ENCODE measurements around the gene HNRNPL.
A peak's percentile ranks its signal among the peaks of the same experiment; 100 is the strongest.
"Not testable (repeated sequence)": the region's sequence is repeated elsewhere in the genome, so short reads cannot be mapped to it uniquely, and the experiment has no call there.

The HNRNPL gene

GRCh38 chr19:38849860-38850435 lies at the start of gene HNRNPL:
HNRNPL (minus strand) TSS chr19:38849986; CDS start chr19:38849966, 20 bp downstream.
- DNase-seq (ENCODE audit: low read depth), result peak; percentile 100

GRCh38 chr19:38898788-38899446 lies 49.1 kb upstream of the HNRNPL start:
- peak; percentile 9 for DNase-seq (ENCODE audit: low read depth)

- DNase-seq (ENCODE audit: low read depth), result no peak
These were observed 45.2 kb upstream of the HNRNPL start for GRCh38 chr19:38894968-38895367.

- DNase-seq (ENCODE audit: low read depth), result no peak
These were observed 43.6 kb upstream of the HNRNPL start for GRCh38 chr19:38893341-38893771.

- DNase-seq (ENCODE audit: low read depth), result no peak
These were observed 43.1 kb upstream of the HNRNPL start for GRCh38 chr19:38892841-38893240.

GRCh38 chr19:38891771-38892170 lies 42.0 kb upstream of the HNRNPL start:
- no peak for DNase-seq (ENCODE audit: low read depth)

- DNase-seq (ENCODE audit: low read depth), result no peak
These were observed 40.9 kb upstream of the HNRNPL start for GRCh38 chr19:38890686-38891085.

- no peak for DNase-seq (ENCODE audit: low read depth)
These were observed 40.0 kb upstream of the HNRNPL start for GRCh38 chr19:38889803-38890202.

- no peak for DNase-seq (ENCODE audit: low read depth)
These were observed 39.1 kb upstream of the HNRNPL start for GRCh38 chr19:38888876-38889275.

GRCh38 chr19:38884691-38885090 lies 34.9 kb upstream of the HNRNPL start:
- not testable (repeated sequence) for DNase-seq (ENCODE audit: low read depth)

GRCh38 chr19:38883286-38883685 lies 33.5 kb upstream of the HNRNPL start:
- DNase-seq (ENCODE audit: low read depth), result no peak

GRCh38 chr19:38880882-38881609 lies 31.3 kb upstream of the HNRNPL start:
- no peak for DNase-seq (ENCODE audit: low read depth)

- no peak for DNase-seq (ENCODE audit: low read depth)
These were observed 30.5 kb upstream of the HNRNPL start for GRCh38 chr19:38880076-38880881.

- no peak for DNase-seq (ENCODE audit: low read depth)
These were observed 29.6 kb upstream of the HNRNPL start for GRCh38 chr19:38879400-38879751.

- no peak for DNase-seq (ENCODE audit: low read depth)
These were observed 29.0 kb upstream of the HNRNPL start for GRCh38 chr19:38878575-38879399.

- DNase-seq (ENCODE audit: low read depth), result no peak
These were observed 28.2 kb upstream of the HNRNPL start, which contains the start of gene RINL for GRCh38 chr19:38877781-38878574. RINL (minus strand) TSS chr19:38878275; CDS start chr19:38876742, 1,533 bp downstream.

GRCh38 chr19:38875656-38876395 lies 26.0 kb upstream of the HNRNPL start:
- DNase-seq (ENCODE audit: low read depth), result no peak

GRCh38 chr19:38873400-38873799 lies 23.6 kb upstream of the HNRNPL start:
- DNase-seq (ENCODE audit: low read depth), result not testable (repeated sequence)

- no peak for DNase-seq (ENCODE audit: low read depth)
These were observed 20.8 kb upstream of the HNRNPL start for GRCh38 chr19:38870612-38871011.

Data from fibroblast of gingiva (primary cell).